Endothelial cell of umbilical vein (primary cell): Measurements from ENCODE around the gene MYO18A.

ENCODE experiments used
- POLR2A ChIP-seq: IDR thresholded peaks from 2 replicates; pipeline ENCODE4 v1.6.1; 2012; ENCODE audit warnings: low read depth, mild to moderate bottlenecking, control low read depth, low read length
- TF ChIP-seq, protein P1 (sequence below), 2 donors: IDR thresholded peaks; 1 replicate in 1 of 2; 2 replicates in 1 of 2; pipeline ENCODE4 v1.5.1; 2011; ENCODE audit warnings: low read length in 2 of 2, mild to moderate bottlenecking in 2 of 2, moderate library complexity in 2 of 2, control low read depth in 1 of 2, inconsistent platforms in 1 of 2, low read depth in 1 of 2; ENCODE audit not compliant: insufficient read depth in 1 of 2; ENCODE audit errors: extremely low read depth in 1 of 2

DNA sequence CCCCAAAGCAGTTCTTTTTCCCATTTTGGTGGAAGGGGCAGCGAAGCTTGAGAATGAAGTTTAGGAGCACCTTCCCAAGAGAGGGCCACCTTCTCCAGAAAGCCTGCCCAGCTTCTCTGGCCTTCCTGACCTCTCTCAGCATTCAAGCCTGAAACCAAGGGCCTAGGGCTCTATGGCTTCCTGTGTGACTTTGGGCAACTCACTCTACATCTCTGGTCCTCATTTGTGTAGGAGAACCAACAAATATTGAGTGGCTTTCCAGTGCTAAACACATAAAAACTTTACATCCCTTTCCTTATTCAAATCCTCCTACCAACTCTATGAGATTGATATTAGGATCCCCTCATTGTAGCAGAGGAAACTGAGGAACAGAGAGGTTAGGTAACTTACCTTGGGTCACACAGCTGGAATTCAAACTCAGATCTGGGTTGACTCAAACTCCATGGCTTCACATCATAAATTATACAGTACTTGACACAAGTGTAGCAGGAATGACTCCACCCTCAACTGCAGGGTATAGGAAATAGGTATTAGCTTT, 32.0 kb upstream of the MYO18A start:
- TF ChIP-seq POLR2A = no peak
- TF ChIP-seq, protein P1, sequence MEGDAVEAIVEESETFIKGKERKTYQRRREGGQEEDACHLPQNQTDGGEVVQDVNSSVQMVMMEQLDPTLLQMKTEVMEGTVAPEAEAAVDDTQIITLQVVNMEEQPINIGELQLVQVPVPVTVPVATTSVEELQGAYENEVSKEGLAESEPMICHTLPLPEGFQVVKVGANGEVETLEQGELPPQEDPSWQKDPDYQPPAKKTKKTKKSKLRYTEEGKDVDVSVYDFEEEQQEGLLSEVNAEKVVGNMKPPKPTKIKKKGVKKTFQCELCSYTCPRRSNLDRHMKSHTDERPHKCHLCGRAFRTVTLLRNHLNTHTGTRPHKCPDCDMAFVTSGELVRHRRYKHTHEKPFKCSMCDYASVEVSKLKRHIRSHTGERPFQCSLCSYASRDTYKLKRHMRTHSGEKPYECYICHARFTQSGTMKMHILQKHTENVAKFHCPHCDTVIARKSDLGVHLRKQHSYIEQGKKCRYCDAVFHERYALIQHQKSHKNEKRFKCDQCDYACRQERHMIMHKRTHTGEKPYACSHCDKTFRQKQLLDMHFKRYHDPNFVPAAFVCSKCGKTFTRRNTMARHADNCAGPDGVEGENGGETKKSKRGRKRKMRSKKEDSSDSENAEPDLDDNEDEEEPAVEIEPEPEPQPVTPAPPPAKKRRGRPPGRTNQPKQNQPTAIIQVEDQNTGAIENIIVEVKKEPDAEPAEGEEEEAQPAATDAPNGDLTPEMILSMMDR (IDR thresholded peaks at IDR 0.05; ENCODE audit: extremely low read depth in 1 of 2, insufficient read depth in 1 of 2, low read depth in 1 of 2, low read length in 2 of 2) = no peak
